OCI-LY1 (cell line): Measurements from ENCODE around the gene CARD16.
"Not testable (repeated sequence)": the region's sequence is repeated elsewhere in the genome, so short reads cannot be mapped to it uniquely, and the experiment has no call there.

Experiments
- H2AFZ ChIP-seq: fragments of 200-600 bp; sonication (generic), shearing (Covaris generic); 2 replicates; pipeline ENCODE4 v1.6.0; 2014; ENCODE audit warnings: antibody characterized with exemption, mild to moderate bottlenecking, low read length
- H3F3A ChIP-seq: fragments of 200-600 bp; sonication (generic), shearing (Covaris generic); 2 replicates; pipeline ENCODE4 v1.6.0; 2014; ENCODE audit warnings: mild to moderate bottlenecking, antibody characterized with exemption, low read length, moderate library complexity; ENCODE audit not compliant: insufficient read depth
- H3K27ac ChIP-seq: fragments of 200-600 bp; sonication (generic); 2 replicates; pipeline ENCODE4 v1.5.1; 2014; ENCODE audit warnings: low read length, mixed run types, mild to moderate bottlenecking, low read depth; ENCODE audit not compliant: poor library complexity, severe bottlenecking
- H3K27me3 ChIP-seq: fragments of 200-600 bp; sonication (generic); 2 replicates; pipeline ENCODE4 v1.6.0; 2014; ENCODE audit warnings: antibody characterized with exemption, mild to moderate bottlenecking, low read length, moderate library complexity; ENCODE audit not compliant: insufficient read depth
- H3K36me3 ChIP-seq: fragments of 200-600 bp; sonication (generic); 2 replicates; pipeline ENCODE4 v1.6.1; 2014; ENCODE audit warnings: mild to moderate bottlenecking, antibody characterized with exemption, low read length, moderate library complexity, mixed read lengths; ENCODE audit not compliant: insufficient read depth
- H3K4me1 ChIP-seq: fragments of 200-600 bp; sonication (generic); 2 replicates; pipeline ENCODE4 v1.5.1; 2014; ENCODE audit warnings: mild to moderate bottlenecking, low read length, moderate library complexity; ENCODE audit not compliant: insufficient read depth, severe bottlenecking
- H3K4me2 ChIP-seq: fragments of 200-600 bp; sonication (generic), shearing (Covaris generic); 2 replicates; pipeline ENCODE4 v1.6.1; 2014; ENCODE audit warnings: low read length
- H3K4me3 ChIP-seq: fragments of 200-600 bp; sonication (generic); 2 replicates; pipeline ENCODE4 v1.5.1; 2014; ENCODE audit warnings: low read length, low read depth, mild to moderate bottlenecking, mixed read lengths; ENCODE audit not compliant: poor library complexity, severe bottlenecking
- H3K79me2 ChIP-seq: fragments of 200-600 bp; shearing (Covaris generic); 2 replicates; pipeline ENCODE4 v1.6.1; 2016; ENCODE audit warnings: mixed run types, low read length, mixed read lengths; ENCODE audit not compliant: insufficient read depth
- H3K9ac ChIP-seq: fragments of 200-600 bp; sonication (generic), shearing (Covaris generic); 2 replicates; pipeline ENCODE4 v1.6.1; 2014; ENCODE audit warnings: mild to moderate bottlenecking, low read length, mixed read lengths
- H3K9me2 ChIP-seq: fragments of 200-600 bp; sonication (generic), shearing (Covaris generic); 2 replicates; pipeline ENCODE4 v1.6.1; 2014; ENCODE audit warnings: low read depth, mild to moderate bottlenecking, low read length, mixed read lengths
- H3K9me3 ChIP-seq: fragments of 200-600 bp; shearing (Covaris generic); 2 replicates; pipeline ENCODE4 v1.6.1; 2014; ENCODE audit warnings: low read length, mixed read lengths
- H4K20me1 ChIP-seq: fragments of 200-600 bp; sonication (generic), shearing (Covaris generic); 2 replicates; pipeline ENCODE4 v1.6.0; 2016; ENCODE audit warnings: mild to moderate bottlenecking, low read length; ENCODE audit not compliant: insufficient read depth
- EZH2 ChIP-seq: fragments of 200-600 bp; sonication (generic), shearing (Covaris generic); IDR thresholded peaks from 2 replicates; pipeline ENCODE4 v1.8.0; 2017; ENCODE audit warnings: borderline replicate concordance, mixed run types, mild to moderate bottlenecking, antibody characterized with exemption, low read length, moderate library complexity, mixed read lengths
- TF ChIP-seq, protein P1 (sequence below): fragments of 200-600 bp; sonication (generic), shearing (Covaris generic); IDR thresholded peaks from 2 replicates; pipeline ENCODE4 v1.5.1; 2017; ENCODE audit warnings: mild to moderate bottlenecking, antibody characterized with exemption, low read length, moderate library complexity, mixed read lengths

The CARD16 gene

DNA sequence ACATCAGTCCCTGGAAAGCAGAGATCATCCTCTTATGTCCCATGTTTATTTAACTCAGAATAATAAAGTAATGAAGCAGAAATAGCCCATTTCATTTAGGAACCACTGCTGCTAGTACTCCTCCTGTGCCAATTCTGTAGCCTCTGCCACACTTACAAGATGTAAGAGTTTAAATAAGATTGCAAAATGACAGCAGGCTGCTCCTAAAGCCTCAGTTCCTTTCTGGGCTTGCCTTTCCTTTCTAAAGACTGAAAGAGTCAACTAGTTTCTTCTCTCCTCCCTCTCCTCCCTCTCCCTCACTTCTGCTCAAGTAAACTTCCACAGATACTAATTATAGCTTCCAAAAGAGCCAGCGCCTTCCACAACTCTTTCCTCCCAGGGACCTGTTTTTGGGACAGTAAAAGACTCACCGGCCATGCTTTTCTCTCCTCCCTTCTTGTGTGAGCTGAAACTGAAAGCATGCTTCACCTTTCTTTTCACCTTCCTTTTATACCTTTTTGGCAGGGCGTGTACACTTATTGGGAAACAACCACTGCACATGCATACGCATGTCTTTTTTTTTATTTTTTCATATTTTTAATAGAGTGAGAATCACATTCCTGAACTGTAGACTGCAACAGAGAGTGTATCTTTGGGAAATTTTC, 26.1 kb upstream of the CARD16 start:
- H3K27me3 ChIP-seq = no peaks in the 10 kb centered on the region
- H3K4me2 ChIP-seq = no peak overlapping the region
- H3K9ac ChIP-seq = no peak overlapping the region
- H3K79me2 ChIP-seq = no peaks in the 10 kb centered on the region
- no peaks in the 10 kb centered on the region for H3F3A ChIP-seq
- no peak overlapping the region for H3K4me3 ChIP-seq
- no peaks in the 10 kb centered on the region for H3K4me1 ChIP-seq
- no peaks in the 10 kb centered on the region for H3K9me3 ChIP-seq
- H2AFZ ChIP-seq = no peak overlapping the region
- H3K36me3 ChIP-seq = no peaks in the 10 kb centered on the region
- H3K27ac ChIP-seq = no peak overlapping the region
- H3K9me2 ChIP-seq = no peaks in the 10 kb centered on the region
- no peaks in the 10 kb centered on the region for H4K20me1 ChIP-seq
- TF ChIP-seq, protein P1, sequence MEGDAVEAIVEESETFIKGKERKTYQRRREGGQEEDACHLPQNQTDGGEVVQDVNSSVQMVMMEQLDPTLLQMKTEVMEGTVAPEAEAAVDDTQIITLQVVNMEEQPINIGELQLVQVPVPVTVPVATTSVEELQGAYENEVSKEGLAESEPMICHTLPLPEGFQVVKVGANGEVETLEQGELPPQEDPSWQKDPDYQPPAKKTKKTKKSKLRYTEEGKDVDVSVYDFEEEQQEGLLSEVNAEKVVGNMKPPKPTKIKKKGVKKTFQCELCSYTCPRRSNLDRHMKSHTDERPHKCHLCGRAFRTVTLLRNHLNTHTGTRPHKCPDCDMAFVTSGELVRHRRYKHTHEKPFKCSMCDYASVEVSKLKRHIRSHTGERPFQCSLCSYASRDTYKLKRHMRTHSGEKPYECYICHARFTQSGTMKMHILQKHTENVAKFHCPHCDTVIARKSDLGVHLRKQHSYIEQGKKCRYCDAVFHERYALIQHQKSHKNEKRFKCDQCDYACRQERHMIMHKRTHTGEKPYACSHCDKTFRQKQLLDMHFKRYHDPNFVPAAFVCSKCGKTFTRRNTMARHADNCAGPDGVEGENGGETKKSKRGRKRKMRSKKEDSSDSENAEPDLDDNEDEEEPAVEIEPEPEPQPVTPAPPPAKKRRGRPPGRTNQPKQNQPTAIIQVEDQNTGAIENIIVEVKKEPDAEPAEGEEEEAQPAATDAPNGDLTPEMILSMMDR = no peak
- no peak for TF ChIP-seq EZH2

DNA sequence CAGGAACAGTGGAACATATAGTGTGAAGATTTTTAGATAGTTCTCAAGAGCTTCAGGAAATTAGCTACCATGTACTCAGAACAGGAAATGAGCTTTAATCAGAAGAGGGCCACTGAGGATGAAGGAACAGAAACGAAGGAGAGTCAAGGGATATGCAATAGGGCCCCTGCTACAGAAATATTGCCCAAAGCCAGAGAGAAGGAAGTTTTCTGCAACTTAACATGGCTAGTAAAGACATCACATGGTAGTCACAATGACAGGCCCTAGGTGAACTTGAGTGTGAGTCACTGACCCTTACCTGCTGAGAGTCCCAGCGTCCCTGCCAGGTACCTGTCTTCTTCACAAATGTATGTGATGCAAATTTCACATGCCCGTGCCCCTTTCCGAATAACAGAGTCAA, 25.2 kb upstream of the CARD16 start:
- Histone ChIP-seq H3K9ac (no peak overlapping the region), H3F3A (no peaks in the 10 kb centered on the region), H3K27ac (no peak overlapping the region), H3K4me3 (no peak overlapping the region), H3K79me2 (no peaks in the 10 kb centered on the region), H3K9me3 (no peaks in the 10 kb centered on the region), H3K36me3 (no peaks in the 10 kb centered on the region), H2AFZ (no peak overlapping the region), H4K20me1 (no peaks in the 10 kb centered on the region), H3K27me3 (no peaks in the 10 kb centered on the region), H3K9me2 (no peaks in the 10 kb centered on the region), H3K4me2 (no peak overlapping the region), H3K4me1 (no peaks in the 10 kb centered on the region)
- no peak for TF ChIP-seq EZH2
- TF ChIP-seq, protein P1 = no peak

DNA sequence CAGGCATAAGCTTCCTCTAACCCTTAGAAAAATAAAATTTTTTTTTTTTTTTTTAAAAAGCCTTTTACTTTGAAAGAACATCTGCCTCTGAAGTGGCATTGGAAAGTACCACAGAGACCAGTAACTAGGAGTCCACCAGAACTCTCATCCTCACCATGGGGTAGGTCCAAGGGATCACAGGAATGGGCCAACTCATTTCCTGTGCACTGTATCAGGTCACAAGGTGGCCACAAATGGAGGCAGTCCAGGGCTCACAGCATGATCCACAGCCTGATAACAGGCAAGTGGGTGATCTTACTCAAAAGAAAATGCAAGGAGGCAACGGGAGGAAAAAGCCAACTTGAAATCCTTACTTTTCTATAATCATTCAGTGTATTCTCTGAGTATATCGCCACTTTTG, 24.6 kb upstream of the CARD16 start:
- H3K27me3 ChIP-seq, H2AFZ ChIP-seq, H3K79me2 ChIP-seq, H3K9me3 ChIP-seq, H4K20me1 ChIP-seq, H3F3A ChIP-seq, H3K4me2 ChIP-seq, H3K9me2 ChIP-seq, H3K9ac ChIP-seq, H3K4me1 ChIP-seq, H3K36me3 ChIP-seq, H3K4me3 ChIP-seq, H3K27ac ChIP-seq: not testable (repeated sequence)

DNA sequence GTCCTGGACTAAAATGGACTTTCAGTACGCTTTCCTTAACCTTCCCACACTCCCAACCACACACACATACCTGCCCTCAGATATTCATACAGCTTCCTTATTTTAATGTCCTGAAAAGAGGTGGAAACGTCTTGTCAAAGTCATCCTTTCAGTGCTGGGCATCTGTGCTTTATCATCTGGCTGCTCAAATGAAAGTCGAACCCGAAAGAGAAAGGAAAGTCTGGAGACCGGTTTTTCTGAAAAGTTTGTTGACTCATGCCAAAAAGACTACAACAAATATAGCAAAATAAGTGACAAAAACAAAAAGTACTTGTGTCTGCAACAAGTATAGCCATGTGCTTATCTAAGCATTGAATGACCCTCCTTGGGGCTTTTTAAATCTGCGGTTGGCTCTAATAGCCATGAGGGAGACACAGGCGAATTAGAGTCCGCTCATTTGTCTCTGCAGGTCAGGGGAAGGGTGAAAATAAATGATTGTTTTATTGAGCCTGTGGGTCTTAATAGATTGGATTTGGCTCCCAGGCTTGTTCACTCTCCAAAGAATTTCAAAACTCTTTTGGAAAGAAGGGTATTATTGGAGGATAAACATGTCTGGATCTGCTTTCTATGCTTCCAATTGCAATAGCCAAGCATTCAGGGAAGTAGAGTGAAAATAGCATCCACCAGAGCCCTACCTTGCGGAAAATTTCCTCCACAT, 18.3 kb upstream of the CARD16 start:
- H3K4me1 ChIP-seq, H3K36me3 ChIP-seq, H3K27me3 ChIP-seq, H3K9me2 ChIP-seq, H3K4me2 ChIP-seq, H4K20me1 ChIP-seq, H3K27ac ChIP-seq, H3K4me3 ChIP-seq, H3F3A ChIP-seq, H2AFZ ChIP-seq, H3K9me3 ChIP-seq, H3K9ac ChIP-seq, H3K79me2 ChIP-seq: not testable (repeated sequence)
